Measurements from ENCODE around the gene VEGFB.

Gene VEGFB

GRCh38 chr11:64263021-64263946 lies 28.9 kb downstream of the VEGFB start:
- no peak for DNase-seq

GRCh38 chr11:64263947-64264317 lies 29.5 kb downstream of the VEGFB start:
- DNase-seq = no peak

GRCh38 chr11:64264371-64264852 lies 30.0 kb downstream of the VEGFB start:
- no peak for DNase-seq

- no peak for DNase-seq
These were observed 31.1 kb downstream of the VEGFB start for GRCh38 chr11:64265176-64266160.

- DNase-seq = no peak
These were observed 32.0 kb downstream of the VEGFB start for GRCh38 chr11:64266339-64266738.

- DNase-seq = no peak
These were observed 33.0 kb downstream of the VEGFB start for GRCh38 chr11:64267207-64267945.

- no peak for DNase-seq
These were observed 33.9 kb downstream of the VEGFB start for GRCh38 chr11:64268025-64268892.

GRCh38 chr11:64268893-64269539 lies 34.6 kb downstream of the VEGFB start:
- DNase-seq = peak; percentile 55

- DNase-seq = peak; percentile 98
These were observed 35.3 kb downstream of the VEGFB start for GRCh38 chr11:64269540-64270220.

- no peak for DNase-seq
These were observed 40.8 kb downstream of the VEGFB start for GRCh38 chr11:64275031-64275800.

- no peak for DNase-seq
These were observed 41.5 kb downstream of the VEGFB start for GRCh38 chr11:64275841-64276240.

- no peak for DNase-seq
These were observed 42.5 kb downstream of the VEGFB start for GRCh38 chr11:64276653-64277431.

- DNase-seq = no peak
These were observed 44.3 kb downstream of the VEGFB start for GRCh38 chr11:64278576-64279190.

GRCh38 chr11:64281957-64282770 lies 47.8 kb downstream of the VEGFB start:
- no peak for DNase-seq

- DNase-seq = no peak
These were observed 48.7 kb downstream of the VEGFB start for GRCh38 chr11:64283092-64283491.

- peak; percentile 95 for DNase-seq
These were observed 49.9 kb downstream of the VEGFB start, which contains the start of gene BAD for GRCh38 chr11:64284048-64284961. BAD (minus strand) TSS chr11:64284665; CDS start chr11:64284368, 297 bp downstream.
